AG09319 (cell line): ENCODE measurements around the gene C16orf89.

ENCODE experiments used
- DNase-seq: peaks from one replicate; pipeline ENCODE4 v3.0.0-alpha.2; 2010; ENCODE audit warnings: low read depth; ENCODE audit errors: extremely low read depth
- TF ChIP-seq, protein P1 (sequence below): IDR thresholded peaks from 2 replicates; pipeline ENCODE4 v1.5.1; 2011; ENCODE audit warnings: low read depth, mild to moderate bottlenecking, inconsistent platforms, low read length, moderate library complexity

The C16orf89 gene

DNA sequence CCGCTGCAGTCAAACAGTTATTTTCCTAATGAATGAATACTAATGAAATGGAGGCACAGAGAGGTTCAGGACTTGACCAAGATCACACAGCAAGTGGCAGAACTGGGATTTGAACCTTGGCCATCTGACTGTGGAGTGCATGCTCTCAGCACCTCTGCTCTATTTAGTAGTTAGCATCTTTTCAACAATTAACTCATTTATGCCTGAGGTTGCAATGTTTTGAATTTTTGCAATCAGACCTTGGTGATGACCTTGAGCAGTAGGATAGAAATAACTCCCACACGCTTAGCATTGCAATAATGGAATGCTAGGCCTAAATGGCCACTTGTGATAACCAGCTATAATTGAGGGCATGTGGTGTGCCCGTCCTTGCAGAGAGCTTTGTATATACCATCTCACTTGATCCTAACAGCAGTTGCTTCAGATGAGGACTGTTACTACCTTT is 63.0 kb downstream of the C16orf89 start:
- no peak for DNase-seq
- TF ChIP-seq, protein P1, sequence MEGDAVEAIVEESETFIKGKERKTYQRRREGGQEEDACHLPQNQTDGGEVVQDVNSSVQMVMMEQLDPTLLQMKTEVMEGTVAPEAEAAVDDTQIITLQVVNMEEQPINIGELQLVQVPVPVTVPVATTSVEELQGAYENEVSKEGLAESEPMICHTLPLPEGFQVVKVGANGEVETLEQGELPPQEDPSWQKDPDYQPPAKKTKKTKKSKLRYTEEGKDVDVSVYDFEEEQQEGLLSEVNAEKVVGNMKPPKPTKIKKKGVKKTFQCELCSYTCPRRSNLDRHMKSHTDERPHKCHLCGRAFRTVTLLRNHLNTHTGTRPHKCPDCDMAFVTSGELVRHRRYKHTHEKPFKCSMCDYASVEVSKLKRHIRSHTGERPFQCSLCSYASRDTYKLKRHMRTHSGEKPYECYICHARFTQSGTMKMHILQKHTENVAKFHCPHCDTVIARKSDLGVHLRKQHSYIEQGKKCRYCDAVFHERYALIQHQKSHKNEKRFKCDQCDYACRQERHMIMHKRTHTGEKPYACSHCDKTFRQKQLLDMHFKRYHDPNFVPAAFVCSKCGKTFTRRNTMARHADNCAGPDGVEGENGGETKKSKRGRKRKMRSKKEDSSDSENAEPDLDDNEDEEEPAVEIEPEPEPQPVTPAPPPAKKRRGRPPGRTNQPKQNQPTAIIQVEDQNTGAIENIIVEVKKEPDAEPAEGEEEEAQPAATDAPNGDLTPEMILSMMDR = no peak

DNA sequence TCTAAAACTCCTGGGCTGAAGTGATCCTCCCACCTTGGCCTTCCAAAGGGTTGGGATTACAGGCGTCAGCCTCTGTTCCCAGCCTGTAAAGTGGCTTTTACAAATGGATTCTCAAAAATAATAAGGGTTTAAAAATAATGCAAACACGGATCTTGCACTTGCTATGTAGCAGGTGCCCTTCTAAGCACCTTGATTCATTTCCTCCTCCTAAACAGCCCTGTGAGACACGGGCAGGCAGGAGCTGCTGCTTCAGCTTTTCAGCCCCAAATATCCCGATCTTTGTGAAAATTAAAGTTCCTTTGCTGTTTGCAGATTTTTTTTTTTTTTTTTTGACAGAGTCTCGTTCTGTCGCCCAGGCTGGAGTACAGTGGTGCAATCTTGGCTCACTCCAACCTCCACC is 63.8 kb downstream of the C16orf89 start:
- DNase-seq = no peak
- TF ChIP-seq, protein P1 = no peak

DNA sequence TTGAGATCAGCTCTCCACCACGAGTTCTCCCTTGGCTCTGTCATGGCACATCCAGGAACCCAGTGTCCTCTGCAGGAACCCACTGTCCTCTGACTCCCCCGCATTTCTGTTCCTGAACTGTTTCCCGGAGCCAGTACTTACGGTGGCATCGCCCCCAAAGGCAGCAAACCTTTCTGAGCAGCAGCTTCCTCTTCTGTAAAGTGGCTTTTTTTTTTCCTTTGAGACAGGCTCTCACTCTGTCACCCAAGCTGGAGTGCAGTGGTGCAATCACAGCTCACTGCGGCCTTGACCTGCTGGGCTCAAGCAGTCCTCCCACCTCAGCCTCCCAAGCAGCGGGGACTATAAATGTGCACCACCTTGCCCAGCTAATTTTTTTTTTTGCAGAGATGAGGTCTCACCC is 64.2 kb downstream of the C16orf89 start:
- TF ChIP-seq, protein P1 = no peak
- no peak for DNase-seq

DNA sequence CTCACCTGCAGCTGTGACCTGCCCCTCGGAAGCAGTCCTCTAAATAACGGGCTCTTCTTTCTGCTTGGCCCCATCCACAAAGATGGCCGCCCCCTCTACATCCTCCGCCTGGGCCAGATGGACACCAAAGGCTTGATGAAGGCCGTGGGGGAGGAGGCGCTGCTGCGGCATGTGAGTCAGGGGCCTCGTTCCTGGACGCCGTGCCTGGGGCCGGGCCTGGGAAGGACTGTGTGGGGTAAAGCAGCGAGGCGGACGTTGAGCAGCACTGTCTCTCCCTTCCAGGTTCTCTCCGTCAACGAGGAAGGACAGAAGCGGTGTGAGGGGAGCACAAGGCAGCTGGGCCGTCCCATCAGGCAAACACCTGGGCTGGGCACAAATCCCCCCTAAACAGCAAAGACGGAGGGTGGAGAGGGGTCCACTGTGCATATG is 65.2 kb downstream of the C16orf89 start:
- no peak for DNase-seq
- TF ChIP-seq, protein P1 = no peak

DNA sequence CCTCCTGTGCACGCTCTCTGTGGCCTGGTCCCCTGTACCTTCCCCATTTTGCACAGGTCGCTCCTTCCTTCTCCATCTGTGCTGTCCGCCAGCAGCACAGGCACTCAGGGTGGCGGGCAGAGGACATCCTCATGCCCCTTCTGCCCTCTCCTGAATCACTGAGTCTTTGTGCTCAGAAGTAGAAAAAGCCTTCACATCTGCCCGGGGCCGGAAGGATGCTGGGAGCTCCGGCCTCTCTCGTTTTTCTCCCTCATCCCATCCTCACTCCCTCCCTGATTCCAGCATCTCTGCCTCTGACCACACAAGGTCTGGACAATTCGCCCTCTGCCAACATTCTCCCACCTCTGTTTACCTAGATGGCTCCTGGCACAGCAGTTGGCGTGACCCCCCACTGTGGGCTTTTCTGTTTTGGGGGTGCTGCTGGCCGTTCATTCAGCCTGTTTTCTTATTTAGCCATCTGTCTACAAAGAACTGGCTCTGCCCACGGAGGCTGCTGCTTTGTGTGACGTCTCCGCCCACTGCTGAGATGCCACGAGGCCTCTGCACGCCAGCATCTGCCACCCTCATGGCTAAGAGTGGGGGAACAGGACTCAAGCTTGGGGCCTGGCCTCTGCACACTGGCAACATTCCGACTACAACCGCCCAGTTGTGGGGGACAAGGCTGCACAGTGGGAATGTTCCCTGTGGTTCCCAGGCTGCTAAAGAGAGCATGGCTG is 70.9 kb downstream of the C16orf89 start:
- DNase-seq = no peak

More for the DNA sequence above, 70.9 kb downstream of the C16orf89 start:
- TF ChIP-seq, protein P1 = no peak
